Renal cortical epithelial cell (primary cell): Measurements from ENCODE around the gene SUSD2. TPM values are rescaled to one million over a fixed set of nuclear protein-coding genes. Genes with fewer than 3 reads are reported as not detected.
"Not testable (repeated sequence)": the region's sequence is repeated elsewhere in the genome, so short reads cannot be mapped to it uniquely, and the experiment has no call there.

ENCODE experiments used
- DNase-seq: peaks from one replicate; pipeline ENCODE4 v3.0.0-alpha.2; 2011; ENCODE audit warnings: low read depth
- total RNA-seq: library from RNA; depleted of rRNA; stranded (reverse); fragments of >200 nt; gene quantifications from 2 replicates; pipeline ENCODE4 v1.2.3, GENCODE V29; 2014

Gene SUSD2
- total RNA-seq, 1 donor from 2014 or later = 0.10 TPM

DNA sequence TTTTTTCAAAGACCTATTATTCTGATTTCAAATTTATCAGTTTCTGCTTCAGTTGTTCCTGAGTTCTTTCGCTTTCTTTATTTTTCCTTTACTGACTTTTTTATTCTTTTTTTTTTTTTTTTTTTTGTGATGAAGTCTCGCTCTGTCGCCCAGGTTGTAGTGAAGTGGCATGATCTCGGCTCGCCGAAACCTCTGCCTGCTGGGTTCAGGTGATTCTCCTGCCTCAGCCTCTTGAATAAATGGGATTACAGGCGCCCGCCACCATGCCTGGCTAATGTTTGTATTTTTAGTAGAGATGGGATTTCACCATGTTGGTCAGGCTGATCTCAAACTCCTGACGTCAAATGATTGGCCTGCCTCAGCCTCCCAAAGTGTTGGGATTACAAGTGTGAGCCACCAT is 31.8 kb downstream of the SUSD2 start:
- DNase-seq = not testable (repeated sequence)

DNA sequence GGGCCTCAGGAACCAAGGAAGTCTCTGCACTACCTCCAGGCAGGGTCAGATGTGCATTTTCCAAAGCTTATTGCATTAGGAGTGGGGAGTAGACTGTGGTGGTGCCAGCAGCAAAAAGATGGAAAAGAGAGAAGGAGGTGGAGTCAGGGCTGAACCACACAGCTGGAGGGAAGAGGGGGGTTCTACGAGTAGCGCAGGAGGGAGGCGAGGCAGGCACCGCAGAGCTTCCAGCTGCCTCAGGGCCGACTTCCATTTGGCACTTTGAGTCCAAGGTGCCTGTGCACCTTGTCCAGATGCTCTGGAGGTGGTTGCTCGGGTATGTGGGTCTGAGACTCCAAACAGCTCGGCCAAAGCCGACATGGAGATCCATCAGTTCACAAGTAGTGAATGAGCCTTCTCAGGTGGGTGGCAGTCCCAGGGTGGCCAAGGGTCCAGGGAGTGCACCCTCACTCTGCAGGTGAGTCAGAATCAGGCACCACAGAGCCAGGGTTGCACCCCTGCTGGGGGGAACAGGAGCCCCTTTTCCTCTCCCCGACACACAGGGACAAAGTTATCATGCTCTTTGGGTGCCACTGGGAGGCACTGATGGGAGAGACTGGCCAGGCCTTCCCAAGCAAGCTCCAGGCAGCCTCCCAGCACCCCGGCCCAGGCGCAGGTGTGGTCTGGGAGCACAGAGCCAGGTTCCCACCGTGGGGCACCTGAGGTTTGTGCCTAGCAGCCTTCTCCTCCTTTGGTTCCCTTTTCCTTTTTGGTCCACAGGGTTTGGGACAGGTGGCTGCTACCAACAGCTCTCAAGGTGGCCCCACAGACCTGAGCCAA is 33.4 kb downstream of the SUSD2 start:
- no peak for DNase-seq

DNA sequence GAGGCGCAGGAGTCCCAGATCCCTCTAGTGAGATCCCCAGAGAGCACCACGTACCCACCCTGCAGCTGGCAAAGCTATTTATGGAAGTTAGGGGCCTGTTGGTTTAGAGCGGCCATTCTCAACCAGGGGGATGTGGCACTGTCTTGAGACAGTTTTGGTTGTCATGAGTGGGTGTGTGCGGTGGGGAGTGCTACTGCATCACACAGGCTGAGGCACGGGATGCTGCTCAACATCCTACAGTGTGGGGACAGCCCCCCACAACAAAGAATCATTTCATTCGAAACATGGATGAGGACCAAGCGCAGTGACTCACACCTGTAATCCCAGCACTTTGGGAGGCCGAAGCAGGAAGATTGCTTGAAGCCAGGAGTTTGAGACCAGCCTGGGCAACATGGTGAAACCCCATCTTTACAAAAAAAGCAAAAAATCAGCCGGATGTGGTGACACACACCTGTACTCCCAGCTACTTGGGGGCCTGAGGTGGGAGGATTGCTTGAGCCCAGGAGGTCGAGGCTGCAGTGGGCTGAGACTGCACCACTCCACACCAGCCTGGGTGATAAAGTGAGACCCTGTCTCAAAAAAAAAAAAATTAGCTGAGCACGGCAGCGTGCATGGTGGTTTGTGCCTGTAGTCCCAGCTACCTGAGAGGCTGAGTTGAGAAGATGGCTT is 35.4 kb downstream of the SUSD2 start:
- DNase-seq = no peak

DNA sequence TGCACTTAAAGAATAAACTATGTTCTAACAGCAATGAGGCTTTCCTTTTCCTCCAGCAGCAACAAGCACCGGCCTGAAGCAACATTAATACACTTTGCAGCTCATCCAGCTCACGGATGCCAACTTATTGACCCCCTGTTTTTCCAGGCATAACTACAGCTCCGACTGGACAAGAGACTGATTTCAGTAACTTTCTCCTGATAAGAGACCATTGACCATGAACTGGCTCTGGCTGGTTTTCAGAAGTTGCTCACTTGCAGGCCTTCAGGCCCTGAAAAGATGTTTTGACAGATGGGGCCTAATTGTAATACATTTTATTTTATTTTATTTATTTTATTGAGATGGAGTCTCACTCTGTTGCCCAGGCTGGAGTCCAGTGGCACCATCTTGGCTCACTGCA is 36.1 kb downstream of the SUSD2 start:
- no peak for DNase-seq

DNA sequence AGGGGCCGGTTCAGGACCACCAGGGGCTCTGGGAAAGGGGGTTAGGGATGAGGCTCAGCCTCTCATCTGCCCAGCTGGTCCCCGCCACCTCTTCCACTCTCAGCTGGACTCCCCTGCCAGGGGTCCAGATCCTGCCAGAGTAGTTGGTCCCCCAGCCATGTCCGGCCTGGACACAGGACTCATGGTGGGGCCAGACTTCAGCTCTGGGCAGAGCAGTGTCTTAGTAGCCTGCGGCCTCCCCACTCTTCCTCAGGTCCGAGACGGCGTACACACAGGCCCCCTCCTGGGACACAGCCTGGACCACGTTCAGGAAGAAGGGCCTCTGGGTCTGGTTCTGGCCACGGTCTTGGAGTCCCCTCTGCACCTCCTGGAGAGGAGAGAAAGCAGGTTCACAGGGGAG is 38.5 kb downstream of the SUSD2 start:
- DNase-seq = no peak

DNA sequence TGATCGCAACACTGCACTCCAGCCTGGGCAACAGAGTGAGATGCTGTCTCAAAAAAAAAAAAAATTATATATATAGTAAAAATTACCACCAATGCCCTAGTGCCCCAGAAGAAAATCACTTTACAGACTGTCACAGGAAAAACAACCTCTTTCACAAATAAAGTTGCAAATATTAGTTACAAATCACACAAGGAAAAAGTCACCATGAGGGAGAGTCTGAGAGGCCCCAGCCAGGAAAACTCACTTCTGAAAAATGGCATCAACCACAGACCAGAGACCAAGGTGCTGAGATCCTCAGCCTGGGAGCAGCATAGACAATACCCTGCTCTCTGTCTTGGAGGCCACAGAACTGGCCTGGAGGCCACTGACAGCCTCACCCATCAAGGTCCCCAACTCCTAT is 43.2 kb downstream of the SUSD2 start:
- no peak for DNase-seq

DNA sequence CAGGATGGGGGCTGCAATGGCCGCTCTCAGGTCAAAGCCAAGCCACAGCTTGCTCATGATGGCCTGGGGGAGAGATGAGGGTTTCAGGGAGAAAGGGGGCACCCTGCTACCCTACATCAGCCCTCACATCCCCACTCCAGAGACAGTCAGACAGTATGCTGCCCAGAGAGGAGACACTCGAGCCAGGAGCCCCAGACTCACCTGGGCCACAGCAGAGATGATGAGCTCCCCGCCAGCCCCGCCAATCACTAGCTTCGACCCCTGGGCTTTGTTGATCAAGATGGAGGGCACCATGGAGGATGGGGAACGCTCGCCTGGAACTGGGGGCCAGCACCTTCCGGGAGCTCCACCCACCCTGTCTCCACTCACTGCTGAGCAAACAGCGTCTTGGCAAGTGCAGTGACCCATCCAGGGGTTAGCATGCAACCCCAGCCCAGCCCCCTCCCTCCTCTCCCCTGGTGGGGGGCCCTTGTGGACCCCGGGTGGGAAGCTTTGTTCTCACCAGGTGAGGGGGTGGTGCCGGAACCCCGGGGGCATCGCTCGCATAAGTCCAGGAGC is 43.8 kb downstream of the SUSD2 start:
- DNase-seq = no peak

DNA sequence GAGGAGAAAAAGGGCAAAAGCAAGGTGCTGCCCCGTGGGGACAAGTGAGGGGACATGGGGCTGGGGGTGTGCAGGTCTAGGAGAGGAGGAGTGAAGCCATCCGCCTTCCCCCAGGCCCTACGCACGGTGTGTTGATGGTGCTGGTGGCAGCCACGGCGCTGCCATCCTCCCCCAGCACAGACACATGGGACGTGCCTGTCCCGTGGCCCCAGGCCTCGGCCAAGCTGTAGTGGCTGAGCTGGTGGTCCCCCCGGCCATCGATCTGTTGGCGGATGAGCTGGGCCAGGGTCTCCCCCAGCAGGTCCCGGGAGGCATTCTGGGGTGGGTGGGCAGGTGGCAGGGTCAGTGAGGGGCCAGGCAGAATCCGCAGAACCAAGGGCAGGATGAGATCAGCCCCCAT is 44.7 kb downstream of the SUSD2 start:
- DNase-seq = no peak

DNA sequence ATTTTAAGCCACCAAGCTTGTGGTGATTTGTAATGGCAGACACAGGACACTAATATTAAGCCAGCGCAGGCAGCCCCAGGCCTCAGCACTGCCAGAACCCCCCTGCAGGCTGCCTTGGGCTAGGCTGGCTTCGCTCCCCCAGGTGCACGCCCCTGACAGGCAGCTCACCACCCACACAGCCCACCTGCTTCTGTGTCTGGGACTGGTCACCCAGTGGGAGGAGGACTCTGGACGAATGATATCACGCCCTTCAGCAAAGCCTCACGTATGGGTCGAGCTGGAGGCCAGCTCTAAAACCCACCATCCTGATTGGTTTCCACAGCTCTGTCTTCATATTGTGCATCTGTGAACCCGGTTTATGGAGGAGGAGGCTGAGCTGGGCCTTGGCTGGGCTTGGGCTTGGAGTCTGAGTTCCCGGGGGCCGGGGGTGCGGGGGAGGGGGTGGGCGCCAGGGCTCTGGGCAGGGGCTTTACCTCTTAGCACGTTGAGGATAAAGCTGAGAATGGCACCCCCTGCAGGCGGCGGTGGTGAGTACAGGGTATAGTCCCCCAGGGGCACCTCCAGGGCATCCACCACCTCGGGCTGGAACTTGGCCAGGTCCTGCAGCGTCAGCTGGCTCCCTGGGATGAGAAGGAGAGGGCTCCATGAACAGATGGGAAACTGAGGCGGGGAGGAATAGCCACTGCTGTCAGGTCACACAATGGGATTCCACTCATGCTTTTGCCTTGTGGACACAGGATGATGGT is 49.8 kb downstream of the SUSD2 start:
- no peak for DNase-seq

DNA sequence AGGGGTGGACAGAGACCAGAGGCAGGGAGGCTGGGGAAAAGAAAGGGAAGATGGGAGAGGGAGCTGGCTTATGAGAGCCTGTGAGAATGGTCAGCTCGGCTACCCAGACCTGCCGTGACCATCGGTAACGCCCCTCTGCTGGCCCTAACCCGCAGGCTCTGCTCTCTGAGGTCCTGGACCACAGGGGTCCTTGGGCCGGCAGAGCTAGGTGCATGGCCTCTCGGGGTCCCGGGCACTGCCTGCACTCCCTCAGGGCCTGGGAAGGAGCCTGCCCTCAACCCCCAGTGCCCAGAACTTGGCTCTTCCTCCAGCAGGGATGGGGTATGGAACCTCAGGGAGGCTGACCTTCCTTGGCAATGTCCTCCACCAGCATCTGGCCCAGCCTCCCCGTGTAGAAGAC is 50.4 kb downstream of the SUSD2 start:
- DNase-seq = no peak

DNA sequence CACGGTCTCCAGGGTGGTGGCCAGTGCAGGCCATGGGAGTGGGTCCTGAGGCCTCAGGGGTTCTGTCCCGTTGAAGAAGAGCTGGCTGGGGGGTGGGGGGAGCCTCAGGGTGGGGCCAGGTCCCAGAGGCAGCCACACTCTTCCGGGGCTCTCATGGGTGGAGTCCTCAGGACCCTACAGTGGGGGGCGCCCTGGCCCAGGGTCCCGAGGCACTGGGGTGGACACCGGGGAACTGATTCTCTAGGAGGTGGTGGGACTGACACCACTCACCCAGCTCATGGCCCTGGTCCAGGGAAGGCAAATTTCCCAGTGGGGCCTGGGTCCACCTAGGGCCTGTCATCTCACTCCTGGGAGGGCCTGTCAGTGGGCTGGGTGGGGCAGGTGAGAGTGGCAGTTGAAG is 50.8 kb downstream of the SUSD2 start:
- no peak for DNase-seq

DNA sequence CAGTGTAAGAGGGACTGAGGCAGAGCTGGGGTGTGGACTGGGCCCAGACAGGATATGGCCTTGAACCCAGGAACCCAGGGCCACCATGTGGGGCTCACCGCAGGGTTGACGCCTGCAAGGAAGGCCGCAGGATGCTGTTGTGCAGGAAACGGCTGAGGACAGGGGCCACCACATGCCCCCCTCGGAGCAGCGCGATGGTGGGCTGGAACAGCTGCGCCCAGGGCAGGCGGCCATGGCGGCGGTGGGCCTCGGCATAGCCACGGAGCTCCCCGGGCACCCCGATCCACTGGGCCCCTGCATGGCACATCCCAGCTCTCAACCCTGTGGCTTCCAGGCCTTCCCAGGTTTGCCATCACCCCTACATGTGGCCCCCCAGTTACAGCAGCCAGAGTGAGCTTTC is 51.4 kb downstream of the SUSD2 start:
- DNase-seq = no peak

DNA sequence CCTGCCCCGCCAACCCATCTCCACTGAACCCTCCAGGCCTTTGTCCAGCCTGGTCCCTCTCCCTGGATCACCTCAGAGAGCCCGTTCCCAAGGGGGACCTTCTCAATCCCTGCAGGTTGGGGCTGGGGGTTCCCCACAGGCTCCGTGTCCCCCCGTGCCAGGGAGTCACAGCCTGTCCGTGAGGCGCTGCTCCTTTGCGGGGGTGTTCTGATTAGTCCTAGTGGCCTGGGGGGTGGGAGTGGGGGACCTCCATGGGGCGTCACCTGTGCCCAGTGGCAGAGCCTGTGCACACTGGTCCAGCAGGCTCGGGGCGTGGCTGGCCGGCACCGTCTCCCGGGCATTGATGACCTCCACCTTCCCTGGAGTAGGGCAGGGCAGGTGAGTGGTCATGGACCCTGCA is 51.9 kb downstream of the SUSD2 start:
- DNase-seq = no peak

DNA sequence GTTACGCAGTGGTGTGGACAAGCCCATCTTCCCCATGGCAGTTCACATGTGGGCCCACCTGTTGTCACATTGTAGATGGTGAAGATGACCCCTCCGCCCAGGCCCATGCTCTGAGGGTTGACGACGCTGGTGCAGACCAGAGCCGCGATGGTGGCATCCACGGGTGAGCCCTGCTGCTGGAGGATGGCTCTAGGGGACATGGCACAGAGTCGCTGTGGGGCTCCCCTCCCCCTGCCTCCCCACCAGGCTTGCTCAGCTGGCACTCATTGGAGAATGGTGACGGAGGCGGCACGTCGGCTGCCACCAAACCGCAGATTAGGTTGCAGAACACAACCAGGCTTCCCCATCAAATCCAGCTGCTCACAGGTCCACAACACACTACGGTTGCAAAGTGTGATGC is 52.5 kb downstream of the SUSD2 start:
- DNase-seq = no peak

DNA sequence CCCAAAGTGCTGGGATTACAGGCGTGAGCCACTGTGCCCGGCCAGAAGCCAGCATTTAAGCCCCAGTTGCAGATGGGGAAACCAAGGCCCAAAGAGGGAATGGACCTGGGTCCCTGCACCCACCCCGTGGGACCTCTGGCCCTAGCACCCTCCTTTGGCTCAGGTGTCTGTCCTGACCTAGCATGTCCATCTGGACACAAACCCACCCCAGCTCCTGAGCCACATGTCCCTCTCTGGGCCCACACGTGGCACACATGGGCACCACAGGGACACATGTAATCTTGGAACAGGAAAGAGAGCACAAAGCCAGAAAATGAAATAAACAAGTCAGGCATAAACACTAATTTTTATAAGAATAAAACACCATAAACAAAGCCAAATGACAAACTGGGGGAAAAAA is 54.0 kb downstream of the SUSD2 start:
- no peak for DNase-seq

DNA sequence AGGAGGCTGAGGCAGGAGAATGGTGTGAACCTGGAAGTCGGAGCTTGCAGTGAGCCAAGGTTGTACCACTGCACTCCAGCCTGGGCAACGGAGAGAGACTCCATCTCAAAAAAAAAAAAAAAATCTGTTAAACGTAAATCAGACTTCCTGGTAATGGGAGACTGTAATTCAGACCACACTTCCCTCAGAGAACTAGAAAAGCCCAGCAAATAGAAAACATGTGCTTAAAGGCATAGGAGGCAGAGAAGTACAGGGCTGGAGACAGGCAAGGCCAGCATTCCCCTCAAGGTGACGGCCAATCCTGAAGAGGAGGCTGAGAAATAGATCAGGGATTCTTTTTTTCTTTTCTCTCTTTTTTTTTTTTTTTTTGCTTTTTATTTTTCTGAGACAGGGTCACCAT is 55.4 kb downstream of the SUSD2 start:
- DNase-seq = no peak

DNA sequence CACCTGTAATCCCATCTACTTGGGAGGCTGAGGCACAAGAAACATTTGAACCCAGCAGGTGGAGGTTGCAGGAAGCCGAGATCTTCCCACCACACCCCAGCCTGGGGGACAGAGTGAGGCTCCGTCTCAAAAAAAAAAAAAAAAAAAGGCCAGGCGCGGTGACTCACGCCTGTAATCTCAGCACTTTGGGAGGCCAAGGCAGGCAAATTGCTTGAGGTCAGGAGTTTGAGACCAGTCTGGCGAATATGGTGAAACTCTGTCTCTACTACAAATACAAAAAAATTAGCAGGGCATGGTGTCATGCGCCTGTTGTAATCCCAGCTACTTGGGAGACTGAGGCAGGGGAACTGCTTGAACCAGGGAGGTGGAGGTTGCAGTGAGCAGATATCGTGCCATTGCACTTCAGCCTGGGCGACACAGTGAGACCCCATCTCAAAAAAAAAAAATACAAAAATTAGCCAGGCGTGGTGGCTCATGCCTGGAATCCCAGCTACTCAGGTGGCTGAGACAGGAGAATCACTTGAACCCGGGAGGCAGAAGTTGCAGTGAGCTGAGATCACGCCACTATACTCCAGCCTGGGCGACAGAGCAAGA is 56.9 kb downstream of the SUSD2 start:
- DNase-seq = not testable (repeated sequence)

Other genes with a start within 250 kb of the SUSD2 start
- gene GSTT2B, start 220.3 kb upstream of the SUSD2 start, total RNA-seq = 3.0 and 4.7 TPM in 2 replicates
- 1.6 and 1.7 TPM in 2 replicates for gene DDTL, start 214.6 kb upstream of the SUSD2 start, total RNA-seq
- 124 and 130 TPM in 2 replicates for gene DDT, start 207.0 kb upstream of the SUSD2 start, total RNA-seq
- 0.20 TPM in 1 of 2 replicates, not detected in the other for gene GSTT2, start 201.4 kb upstream of the SUSD2 start, total RNA-seq
- not detected in 2 replicates for gene GSTT4, start 176.0 kb upstream of the SUSD2 start, total RNA-seq
- 13.0 and 57.3 TPM in 2 replicates for gene CABIN1, start 170.2 kb upstream of the SUSD2 start, total RNA-seq
- 0.10 TPM in 1 of 2 replicates, not detected in the other for gene GGT5, start 63.6 kb downstream of the SUSD2 start, total RNA-seq
- gene SPECC1L, start 89.3 kb downstream of the SUSD2 start, total RNA-seq = 15.8 and 46.2 TPM in 2 replicates
- gene ADORA2A, start 246.1 kb downstream of the SUSD2 start, total RNA-seq = 0.17 and 0.80 TPM in 2 replicates